GM23338 (cell line): Measurements from ENCODE around the gene AVP.

Source experiments
- EZH2 ChIP-seq: fragments of 200-600 bp; sonication (generic); IDR thresholded peaks from one replicate; pipeline ENCODE4 v1.8.0; 2017; ENCODE audit warnings: antibody characterized with exemption, mild to moderate bottlenecking, low read depth; ENCODE audit not compliant: unreplicated experiment
- EZH2phosphoT487 ChIP-seq: fragments of 200-600 bp; sonication (generic); IDR thresholded peaks from one replicate; pipeline ENCODE4 v1.8.1; 2018; ENCODE audit warnings: antibody characterized with exemption; ENCODE audit not compliant: unreplicated experiment
- JUNB ChIP-seq: IDR thresholded peaks from one replicate; pipeline ENCODE4 v1.6.1; 2016; ENCODE audit warnings: antibody characterized with exemption; ENCODE audit not compliant: unreplicated experiment
- POLR2AphosphoS5 ChIP-seq: IDR thresholded peaks from 2 replicates; pipeline ENCODE4 v1.6.1; 2016; ENCODE audit warnings: antibody characterized with exemption, low read depth
- ZNF331 ChIP-seq: fragments of 250-450 bp; sonication (Bioruptor Pico); IDR thresholded peaks from 2 replicates; pipeline ENCODE4 v1.5.0; 2020; ENCODE audit warnings: low read depth, mild to moderate bottlenecking, moderate library complexity
- TF ChIP-seq, protein P1 (sequence below), 2 experiments: fragments of 200-600 bp in 1 of 2; sonication (generic) in 1 of 2; conservative IDR thresholded peaks; 2 replicates each; pipeline versions ENCODE4 v1.5.1 to v1.6.1; 2016 to 2017; ENCODE audit warnings: antibody characterized with exemption in 2 of 2, low read depth in 2 of 2, mild to moderate bottlenecking in 2 of 2, moderate library complexity in 1 of 2
- TF ChIP-seq, protein P2 (sequence below): IDR thresholded peaks from 2 replicates; pipeline ENCODE4 v1.6.1; 2016; ENCODE audit warnings: antibody characterized with exemption

DNA sequence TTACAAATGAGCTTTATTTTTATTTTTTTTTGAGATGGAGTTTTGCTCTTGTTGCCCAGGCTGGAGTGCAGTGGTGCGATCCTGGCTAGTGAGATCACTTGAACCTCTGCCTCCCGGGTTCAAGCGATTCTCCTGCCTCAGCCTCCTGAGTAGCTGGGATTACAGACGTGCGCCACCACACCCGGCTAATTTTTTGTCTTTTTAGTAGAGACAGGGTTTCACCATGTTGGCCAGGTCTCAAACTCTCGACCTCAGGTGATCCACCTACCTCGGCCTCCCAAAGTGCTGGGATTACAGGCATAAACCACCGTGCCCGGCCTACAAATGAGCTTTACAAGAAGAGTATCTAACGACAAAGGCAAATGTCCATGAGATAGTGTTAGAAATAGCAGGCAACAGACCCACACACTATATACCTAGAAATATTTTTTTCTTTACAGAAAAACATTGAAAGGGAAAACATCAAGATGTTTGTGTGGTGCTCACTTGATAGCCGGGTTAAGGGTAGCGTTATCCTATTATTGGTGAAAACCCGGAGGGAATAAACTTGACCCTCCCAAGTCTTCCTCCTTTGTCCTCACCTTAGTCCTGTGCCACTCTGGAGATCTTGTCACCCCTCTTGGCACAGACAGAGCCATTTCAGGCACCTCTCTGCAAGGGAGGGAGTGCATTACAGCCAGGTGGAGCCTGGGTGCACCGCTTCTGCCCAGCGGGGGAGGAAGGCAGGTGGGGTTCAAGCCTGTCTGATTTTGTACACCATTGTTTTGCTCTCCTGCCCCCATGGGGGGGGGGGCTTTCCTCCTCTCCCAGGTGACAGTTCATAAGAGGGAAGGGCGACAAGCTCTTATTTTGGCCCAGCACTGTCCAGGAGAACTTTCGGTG, 21.0 kb upstream of the AVP start:
- TF ChIP-seq JUNB (no peak), POLR2AphosphoS5 (no peak), ZNF331 (CRISPR knock-in tag) (no peak), EZH2 (no peak), EZH2phosphoT487 (no peak)
- TF ChIP-seq, protein P1, sequence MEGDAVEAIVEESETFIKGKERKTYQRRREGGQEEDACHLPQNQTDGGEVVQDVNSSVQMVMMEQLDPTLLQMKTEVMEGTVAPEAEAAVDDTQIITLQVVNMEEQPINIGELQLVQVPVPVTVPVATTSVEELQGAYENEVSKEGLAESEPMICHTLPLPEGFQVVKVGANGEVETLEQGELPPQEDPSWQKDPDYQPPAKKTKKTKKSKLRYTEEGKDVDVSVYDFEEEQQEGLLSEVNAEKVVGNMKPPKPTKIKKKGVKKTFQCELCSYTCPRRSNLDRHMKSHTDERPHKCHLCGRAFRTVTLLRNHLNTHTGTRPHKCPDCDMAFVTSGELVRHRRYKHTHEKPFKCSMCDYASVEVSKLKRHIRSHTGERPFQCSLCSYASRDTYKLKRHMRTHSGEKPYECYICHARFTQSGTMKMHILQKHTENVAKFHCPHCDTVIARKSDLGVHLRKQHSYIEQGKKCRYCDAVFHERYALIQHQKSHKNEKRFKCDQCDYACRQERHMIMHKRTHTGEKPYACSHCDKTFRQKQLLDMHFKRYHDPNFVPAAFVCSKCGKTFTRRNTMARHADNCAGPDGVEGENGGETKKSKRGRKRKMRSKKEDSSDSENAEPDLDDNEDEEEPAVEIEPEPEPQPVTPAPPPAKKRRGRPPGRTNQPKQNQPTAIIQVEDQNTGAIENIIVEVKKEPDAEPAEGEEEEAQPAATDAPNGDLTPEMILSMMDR (conservative IDR thresholded peaks at IDR 0.05; ENCODE audit: low read depth in 2 of 2): no peak; a peak in 1 of 4 replicates
- TF ChIP-seq, protein P2, sequence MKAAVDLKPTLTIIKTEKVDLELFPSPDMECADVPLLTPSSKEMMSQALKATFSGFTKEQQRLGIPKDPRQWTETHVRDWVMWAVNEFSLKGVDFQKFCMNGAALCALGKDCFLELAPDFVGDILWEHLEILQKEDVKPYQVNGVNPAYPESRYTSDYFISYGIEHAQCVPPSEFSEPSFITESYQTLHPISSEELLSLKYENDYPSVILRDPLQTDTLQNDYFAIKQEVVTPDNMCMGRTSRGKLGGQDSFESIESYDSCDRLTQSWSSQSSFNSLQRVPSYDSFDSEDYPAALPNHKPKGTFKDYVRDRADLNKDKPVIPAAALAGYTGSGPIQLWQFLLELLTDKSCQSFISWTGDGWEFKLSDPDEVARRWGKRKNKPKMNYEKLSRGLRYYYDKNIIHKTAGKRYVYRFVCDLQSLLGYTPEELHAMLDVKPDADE: no peak
